ENCODE data around the gene ZNF808. TPM values are rescaled to one million over a fixed set of nuclear protein-coding genes. Genes with fewer than 3 reads are reported as not detected.

ZNF808 gene
- total and polyA plus RNA-seq, 2 of the 13 experiments (the other 11 are each of a cell fraction or from before 2014, with no cell fraction given) = 3.0 to 7.4 TPM

DNA sequence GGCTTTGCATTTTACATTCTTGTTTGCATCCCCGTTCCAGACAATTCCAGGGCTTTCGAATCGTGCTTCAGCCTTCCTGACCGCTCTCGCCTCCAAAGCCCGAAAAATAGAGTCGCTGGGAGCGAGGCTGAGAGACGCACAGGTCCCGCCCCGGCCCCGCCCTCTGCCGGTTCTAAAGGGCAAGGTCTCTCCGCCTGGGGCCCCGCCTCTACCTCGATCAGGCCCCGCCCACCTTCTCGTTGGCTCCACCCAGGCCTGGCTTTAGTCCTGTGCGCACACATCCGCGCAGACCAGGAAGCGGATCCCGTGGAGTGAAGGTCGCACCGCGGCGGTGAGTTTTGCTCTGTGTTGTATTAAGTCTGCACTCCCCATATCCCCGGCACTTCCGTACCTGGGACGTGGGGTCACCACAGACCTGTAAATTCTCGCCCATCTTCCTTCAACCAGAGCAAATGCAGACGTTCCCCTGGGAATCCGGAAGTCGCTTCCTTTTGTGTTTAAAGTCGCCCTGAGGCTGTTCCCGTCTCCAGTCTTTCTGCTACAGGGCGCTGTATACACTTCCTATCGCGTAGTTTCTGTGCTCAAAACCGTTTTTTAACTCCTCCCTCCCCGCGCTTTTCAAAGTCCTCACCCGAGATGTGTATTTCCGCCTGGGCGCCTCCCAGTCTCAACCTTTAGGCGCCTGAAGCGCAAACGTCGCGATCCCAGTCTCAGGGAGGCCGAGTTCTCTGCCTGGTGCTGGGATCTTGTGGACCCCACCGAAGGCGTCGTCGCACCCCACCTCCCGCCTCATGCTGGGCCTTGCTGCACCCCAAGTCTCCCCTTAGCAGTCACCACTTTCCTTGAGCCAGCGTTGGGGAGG, 42.8 kb downstream of the ZNF808 start, which contains the start of gene ZNF701 (continued):
- TF ChIP-seq, protein P1, sequence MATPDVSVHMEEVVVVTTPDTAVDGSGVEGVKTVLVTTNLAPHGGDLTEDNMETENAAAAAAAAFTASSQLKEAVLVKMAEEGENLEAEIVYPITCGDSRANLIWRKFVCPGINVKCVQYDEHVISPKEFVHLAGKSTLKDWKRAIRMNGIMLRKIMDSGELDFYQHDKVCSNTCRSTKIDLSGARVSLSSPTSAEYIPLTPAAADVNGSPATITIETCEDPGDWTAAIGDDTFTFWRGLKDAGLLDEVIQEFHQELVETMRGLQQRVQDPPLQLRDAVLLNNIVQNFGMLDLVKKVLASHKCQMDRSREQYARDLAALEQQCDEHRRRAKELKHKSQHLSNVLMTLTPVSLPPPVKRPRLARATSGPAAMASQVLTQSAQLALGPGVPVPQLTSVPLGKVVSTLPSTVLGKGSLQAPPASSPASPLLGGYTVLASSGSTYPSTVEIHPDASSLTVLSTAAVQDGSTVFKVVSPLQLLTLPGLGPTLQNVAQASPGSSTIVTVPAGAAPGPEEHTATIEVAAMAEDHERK (CRISPR knock-in tag; IDR thresholded peaks at IDR 0.05; ENCODE audit: low read depth) = no peak
- TF ChIP-seq ZNF230 (CRISPR knock-in tag; IDR thresholded peaks at IDR 0.05) (no peak), MYNN (CRISPR knock-in tag; IDR thresholded peaks at IDR 0.05; ENCODE audit: low read depth) (no peak), ZNF282 (IDR thresholded peaks at IDR 0.05; ENCODE audit: partially characterized antibody) (no peak), EEA1 (CRISPR knock-in tag; IDR thresholded peaks at IDR 0.05; ENCODE audit: borderline replicate concordance) (no peak), ZSCAN21 (CRISPR knock-in tag; IDR thresholded peaks at IDR 0.05; ENCODE audit: borderline replicate concordance) (no peak), ZNF292 (CRISPR knock-in tag; IDR thresholded peaks at IDR 0.05; ENCODE audit: borderline replicate concordance, low read depth) (no peak), ADNP (CRISPR knock-in tag; IDR thresholded peaks at IDR 0.05) (no peak), ZNF703 (CRISPR knock-in tag; IDR thresholded peaks at IDR 0.05; ENCODE audit: borderline replicate concordance) (no peak), ARNT (IDR thresholded peaks at IDR 0.05) (no peak), KLF16 (CRISPR knock-in tag; IDR thresholded peaks at IDR 0.05) (no peak), RBM22 (optimal IDR thresholded peaks at IDR 0.05; ENCODE audit: low read length) (no peak), ZNF232 (CRISPR knock-in tag; IDR thresholded peaks at IDR 0.05; ENCODE audit: borderline replicate concordance) (no peak), FOXJ3 (CRISPR knock-in tag; IDR thresholded peaks at IDR 0.05; ENCODE audit: borderline replicate concordance) (no peak), ZNF317 (CRISPR knock-in tag; IDR thresholded peaks at IDR 0.05) (no peak), KAT7 (CRISPR knock-in tag; IDR thresholded peaks at IDR 0.05; ENCODE audit: borderline replicate concordance) (no peak), ZNF263 (CRISPR knock-in tag; IDR thresholded peaks at IDR 0.05) (no peak)
- TF ChIP-seq, protein P2, sequence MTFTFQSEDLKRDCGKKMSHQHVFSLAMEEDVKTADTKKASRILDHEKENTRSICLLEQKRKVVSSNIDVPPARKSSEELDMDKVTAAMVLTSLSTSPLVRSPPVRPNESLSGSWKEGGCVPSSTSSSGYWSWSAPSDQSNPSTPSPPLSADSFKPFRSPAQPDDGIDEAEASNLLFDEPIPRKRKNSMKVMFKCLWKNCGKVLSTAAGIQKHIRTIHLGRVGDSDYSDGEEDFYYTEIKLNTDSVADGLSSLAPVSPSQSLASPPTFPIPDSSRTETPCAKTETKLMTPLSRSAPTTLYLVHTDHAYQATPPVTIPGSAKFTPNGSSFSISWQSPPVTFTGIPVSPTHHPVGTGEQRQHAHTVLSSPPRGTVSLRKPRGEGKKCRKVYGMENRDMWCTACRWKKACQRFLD (CRISPR knock-in tag; IDR thresholded peaks at IDR 0.05; ENCODE audit: borderline replicate concordance) = no peak
- TF ChIP-seq, protein P3, sequence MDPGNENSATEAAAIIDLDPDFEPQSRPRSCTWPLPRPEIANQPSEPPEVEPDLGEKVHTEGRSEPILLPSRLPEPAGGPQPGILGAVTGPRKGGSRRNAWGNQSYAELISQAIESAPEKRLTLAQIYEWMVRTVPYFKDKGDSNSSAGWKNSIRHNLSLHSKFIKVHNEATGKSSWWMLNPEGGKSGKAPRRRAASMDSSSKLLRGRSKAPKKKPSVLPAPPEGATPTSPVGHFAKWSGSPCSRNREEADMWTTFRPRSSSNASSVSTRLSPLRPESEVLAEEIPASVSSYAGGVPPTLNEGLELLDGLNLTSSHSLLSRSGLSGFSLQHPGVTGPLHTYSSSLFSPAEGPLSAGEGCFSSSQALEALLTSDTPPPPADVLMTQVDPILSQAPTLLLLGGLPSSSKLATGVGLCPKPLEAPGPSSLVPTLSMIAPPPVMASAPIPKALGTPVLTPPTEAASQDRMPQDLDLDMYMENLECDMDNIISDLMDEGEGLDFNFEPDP (CRISPR knock-in tag; conservative IDR thresholded peaks at IDR 0.05) = no peak
- TF ChIP-seq, protein P4, sequence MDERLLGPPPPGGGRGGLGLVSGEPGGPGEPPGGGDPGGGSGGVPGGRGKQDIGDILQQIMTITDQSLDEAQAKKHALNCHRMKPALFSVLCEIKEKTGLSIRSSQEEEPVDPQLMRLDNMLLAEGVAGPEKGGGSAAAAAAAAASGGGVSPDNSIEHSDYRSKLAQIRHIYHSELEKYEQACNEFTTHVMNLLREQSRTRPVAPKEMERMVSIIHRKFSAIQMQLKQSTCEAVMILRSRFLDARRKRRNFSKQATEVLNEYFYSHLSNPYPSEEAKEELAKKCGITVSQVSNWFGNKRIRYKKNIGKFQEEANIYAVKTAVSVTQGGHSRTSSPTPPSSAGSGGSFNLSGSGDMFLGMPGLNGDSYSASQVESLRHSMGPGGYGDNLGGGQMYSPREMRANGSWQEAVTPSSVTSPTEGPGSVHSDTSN (CRISPR knock-in tag; IDR thresholded peaks at IDR 0.05) = no peak
- TF ChIP-seq, protein P5, sequence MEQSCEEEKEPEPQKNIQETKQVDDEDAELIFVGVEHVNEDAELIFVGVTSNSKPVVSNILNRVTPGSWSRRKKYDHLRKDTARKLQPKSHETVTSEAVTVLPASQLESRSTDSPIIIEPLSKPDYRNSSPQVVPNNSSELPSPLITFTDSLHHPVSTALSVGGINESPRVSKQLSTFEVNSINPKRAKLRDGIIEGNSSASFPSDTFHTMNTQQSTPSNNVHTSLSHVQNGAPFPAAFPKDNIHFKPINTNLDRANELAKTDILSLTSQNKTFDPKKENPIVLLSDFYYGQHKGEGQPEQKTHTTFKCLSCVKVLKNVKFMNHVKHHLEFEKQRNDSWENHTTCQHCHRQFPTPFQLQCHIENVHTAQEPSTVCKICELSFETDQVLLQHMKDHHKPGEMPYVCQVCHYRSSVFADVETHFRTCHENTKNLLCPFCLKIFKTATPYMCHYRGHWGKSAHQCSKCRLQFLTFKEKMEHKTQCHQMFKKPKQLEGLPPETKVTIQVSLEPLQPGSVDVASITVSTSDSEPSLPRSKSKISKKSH (CRISPR knock-in tag; IDR thresholded peaks at IDR 0.05; ENCODE audit: borderline replicate concordance) = no peak
